Measurements from ENCODE around the gene ACCSL. TPM values are rescaled to one million over a fixed set of nuclear protein-coding genes. Genes with fewer than 3 reads are reported as not detected.

Gene ACCSL
- polyA plus RNA-seq, 4 donors: 0.03 TPM; not detected in 3

DNA sequence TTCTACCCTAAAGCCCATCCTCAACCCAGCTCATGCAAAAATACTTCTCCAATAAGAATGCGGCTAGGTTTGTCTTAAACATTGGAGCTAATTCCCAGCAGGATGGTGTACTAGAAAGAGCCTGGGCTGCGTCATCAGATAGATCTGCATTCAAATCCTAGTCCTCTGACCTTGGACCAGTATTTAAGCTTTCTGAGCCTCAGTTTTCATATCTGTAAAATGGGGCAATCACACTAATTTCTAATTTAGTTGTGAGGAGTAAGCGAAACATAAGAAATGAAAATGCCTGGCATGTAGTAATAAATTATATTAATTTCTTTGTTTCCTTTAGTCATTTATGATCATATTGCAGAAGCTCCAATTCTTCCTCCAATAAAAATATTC, 32.2 kb upstream of the ACCSL start:
- no peak for DNase-seq
- no peak for FAIRE-seq
- Histone ChIP-seq H3K4me1 (ENCODE audit: control insufficient read depth in 3 of 3, insufficient read depth in 2 of 3, low read depth in 1 of 3, low read length in 2 of 3) (no peaks in the 10 kb centered on the region), H3K4me3 (ENCODE audit: low read depth in 1 of 3, low read length in 3 of 3) (no peak overlapping the region), H3K9me3 (ENCODE audit: control insufficient read depth in 2 of 2, insufficient read depth in 1 of 2, low read depth in 1 of 2, low read length in 1 of 2) (no peaks in the 10 kb centered on the region), H3K36me3 (ENCODE audit: control insufficient read depth in 3 of 3, insufficient read depth in 2 of 3, low read depth in 1 of 3, low read length in 3 of 3) (no peaks in the 10 kb centered on the region), H3K27me3 (ENCODE audit: control insufficient read depth in 3 of 3, insufficient read depth in 3 of 3, low read length in 3 of 3) (peaks cover 0 to 4% (median 0%) of the 10 kb centered on the region in 3 donors), H3K27ac (ENCODE audit: low read depth in 1 of 3, low read length in 2 of 3) (no peak overlapping the region)
- 87 to 93% (median 89%) methylated on average over 3 of the region's 3 CpGs for WGBS, 3 donors

DNA sequence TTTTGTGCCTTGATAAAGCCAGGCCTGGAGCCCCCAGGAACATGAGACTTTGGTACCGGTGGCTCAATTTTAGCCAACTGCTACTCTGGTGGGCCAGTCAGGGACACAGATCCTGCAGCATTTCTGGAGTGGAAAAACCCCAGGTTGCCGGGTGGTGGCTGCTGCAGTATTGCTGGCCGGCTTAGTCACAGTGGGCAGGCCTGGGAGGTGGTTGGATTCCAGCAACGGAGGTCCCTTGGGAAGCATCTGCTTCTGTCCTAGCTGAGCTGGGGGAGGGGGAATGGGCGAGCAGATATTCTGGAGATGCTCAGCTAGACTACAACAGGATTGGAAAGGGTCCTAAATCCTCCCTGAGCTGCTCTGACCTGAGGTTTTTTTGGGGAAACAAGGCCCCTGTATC, 31.6 kb upstream of the ACCSL start:
- WGBS, 3 donors: 53 to 69% (median 66%) methylated on average over 5 of the region's 5 CpGs
- H3K4me1 ChIP-seq (ENCODE audit: control insufficient read depth in 3 of 3, insufficient read depth in 2 of 3, low read depth in 1 of 3, low read length in 2 of 3): no peaks in the 10 kb centered on the region
- FAIRE-seq (no peak), DNase-seq (no peak)
- peaks cover 0 to 4% (median 0%) of the 10 kb centered on the region in 3 donors for H3K27me3 ChIP-seq (ENCODE audit: control insufficient read depth in 3 of 3, insufficient read depth in 3 of 3, low read length in 3 of 3)
- no peak overlapping the region for H3K27ac ChIP-seq (ENCODE audit: low read depth in 1 of 3, low read length in 2 of 3)
- H3K9me3 ChIP-seq (ENCODE audit: control insufficient read depth in 2 of 2, insufficient read depth in 1 of 2, low read depth in 1 of 2, low read length in 1 of 2): no peaks in the 10 kb centered on the region
- no peak overlapping the region for H3K4me3 ChIP-seq (ENCODE audit: low read depth in 1 of 3, low read length in 3 of 3)
- H3K36me3 ChIP-seq (ENCODE audit: control insufficient read depth in 3 of 3, insufficient read depth in 2 of 3, low read depth in 1 of 3, low read length in 3 of 3): no peaks in the 10 kb centered on the region

DNA sequence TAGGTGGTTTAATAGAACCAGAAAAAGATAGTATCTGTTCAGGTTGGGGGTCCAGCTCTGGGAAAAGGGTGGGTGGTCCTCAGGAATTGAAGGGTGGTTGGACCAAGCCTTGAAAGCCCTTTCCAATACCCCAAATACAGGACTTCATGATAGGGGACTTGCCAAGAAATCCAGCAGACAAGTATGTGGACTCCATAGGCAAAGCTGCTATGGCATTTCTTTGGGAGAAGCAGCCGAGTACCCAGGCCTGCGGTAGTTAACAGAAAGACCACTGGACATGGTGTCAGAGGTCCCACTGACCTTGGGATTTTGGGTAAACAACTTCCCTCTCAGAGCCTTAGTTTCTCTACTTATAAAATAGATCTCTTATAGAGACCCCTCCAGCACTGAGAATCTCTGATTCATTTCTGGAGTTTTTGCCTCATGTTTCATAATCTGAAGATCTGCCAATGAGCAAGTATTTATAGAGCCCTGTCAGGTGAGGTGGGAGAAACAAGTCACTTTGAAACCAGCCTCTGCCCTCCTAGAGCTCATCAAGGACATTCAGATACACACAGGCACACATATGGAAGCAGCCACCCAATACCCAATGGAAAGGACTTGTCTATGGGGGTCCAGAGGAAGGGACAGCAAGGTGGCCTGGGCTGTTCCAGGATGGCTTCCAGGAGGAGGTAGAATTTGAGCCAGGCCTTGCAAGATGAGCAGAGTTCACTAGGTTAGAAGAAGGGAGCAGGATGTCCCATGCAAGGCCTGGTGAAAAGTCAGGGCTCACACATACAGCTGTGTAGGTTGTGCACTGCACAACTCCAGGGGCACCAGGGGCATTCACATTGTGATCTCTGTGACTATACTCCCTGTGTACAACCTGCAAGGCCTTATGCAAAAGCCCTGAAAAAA, 31.0 kb upstream of the ACCSL start:
- Histone ChIP-seq H3K9me3 (ENCODE audit: control insufficient read depth in 2 of 2, insufficient read depth in 1 of 2, low read depth in 1 of 2, low read length in 1 of 2) (no peaks in the 10 kb centered on the region), H3K27me3 (ENCODE audit: control insufficient read depth in 3 of 3, insufficient read depth in 3 of 3, low read length in 3 of 3) (peaks cover 0 to 4% (median 0%) of the 10 kb centered on the region in 3 donors), H3K27ac (ENCODE audit: low read depth in 1 of 3, low read length in 2 of 3) (no peak overlapping the region), H3K4me3 (ENCODE audit: low read depth in 1 of 3, low read length in 3 of 3) (no peak overlapping the region), H3K36me3 (ENCODE audit: control insufficient read depth in 3 of 3, insufficient read depth in 2 of 3, low read depth in 1 of 3, low read length in 3 of 3) (no peaks in the 10 kb centered on the region), H3K4me1 (ENCODE audit: control insufficient read depth in 3 of 3, insufficient read depth in 2 of 3, low read depth in 1 of 3, low read length in 2 of 3) (no peaks in the 10 kb centered on the region)
- no peak for DNase-seq
- 80 to 98% (median 86%) methylated on average over 2 of the region's 2 CpGs for WGBS, 3 donors
- no peak for FAIRE-seq

DNA sequence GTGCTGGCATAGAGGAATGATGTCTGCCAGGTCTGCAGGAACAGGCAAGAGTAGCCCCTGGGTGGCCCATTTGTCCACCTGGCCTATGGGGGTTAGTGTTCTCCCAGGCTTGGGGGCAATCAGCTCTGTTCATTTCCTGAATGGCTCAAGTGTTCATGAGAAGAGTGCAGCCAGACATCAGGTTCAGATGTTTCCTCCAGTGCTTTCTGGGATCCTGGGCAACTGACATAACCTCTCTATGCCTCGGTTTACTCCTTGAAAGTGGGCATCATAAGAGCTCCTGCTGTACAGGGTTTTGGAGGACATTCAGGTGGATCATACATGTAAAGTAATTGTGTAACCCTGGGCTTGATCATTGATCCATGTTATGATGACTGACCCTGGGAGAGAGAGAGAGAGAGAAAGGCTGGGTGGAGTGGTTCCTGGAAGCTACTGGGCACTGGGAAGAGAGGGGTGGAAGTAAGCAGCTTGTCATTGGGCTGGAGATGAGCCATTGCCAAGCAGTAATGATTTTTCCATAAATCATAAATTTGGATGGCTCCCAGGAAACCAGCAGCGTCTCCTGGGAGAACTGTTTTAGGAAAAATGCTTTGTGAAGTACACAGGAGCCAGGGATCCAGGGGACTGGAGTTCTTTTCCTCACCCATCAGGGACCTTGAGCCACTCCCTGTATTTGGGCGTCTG, 30.2 kb upstream of the ACCSL start:
- Histone ChIP-seq H3K36me3 (ENCODE audit: control insufficient read depth in 3 of 3, insufficient read depth in 2 of 3, low read depth in 1 of 3, low read length in 3 of 3) (no peaks in the 10 kb centered on the region), H3K27me3 (ENCODE audit: control insufficient read depth in 3 of 3, insufficient read depth in 3 of 3, low read length in 3 of 3) (peaks cover 0 to 4% (median 0%) of the 10 kb centered on the region in 3 donors), H3K4me3 (ENCODE audit: low read depth in 1 of 3, low read length in 3 of 3) (no peak overlapping the region), H3K4me1 (ENCODE audit: control insufficient read depth in 3 of 3, insufficient read depth in 2 of 3, low read depth in 1 of 3, low read length in 2 of 3) (no peaks in the 10 kb centered on the region), H3K27ac (ENCODE audit: low read depth in 1 of 3, low read length in 2 of 3) (no peak overlapping the region), H3K9me3 (ENCODE audit: control insufficient read depth in 2 of 2, insufficient read depth in 1 of 2, low read depth in 1 of 2, low read length in 1 of 2) (no peaks in the 10 kb centered on the region)
- FAIRE-seq: no peak
- 33 to 56% (median 33%) methylated on average over 3 of the region's 3 CpGs for whole genome bisulfite sequencing, 3 donors
- DNase-seq: no peak

DNA sequence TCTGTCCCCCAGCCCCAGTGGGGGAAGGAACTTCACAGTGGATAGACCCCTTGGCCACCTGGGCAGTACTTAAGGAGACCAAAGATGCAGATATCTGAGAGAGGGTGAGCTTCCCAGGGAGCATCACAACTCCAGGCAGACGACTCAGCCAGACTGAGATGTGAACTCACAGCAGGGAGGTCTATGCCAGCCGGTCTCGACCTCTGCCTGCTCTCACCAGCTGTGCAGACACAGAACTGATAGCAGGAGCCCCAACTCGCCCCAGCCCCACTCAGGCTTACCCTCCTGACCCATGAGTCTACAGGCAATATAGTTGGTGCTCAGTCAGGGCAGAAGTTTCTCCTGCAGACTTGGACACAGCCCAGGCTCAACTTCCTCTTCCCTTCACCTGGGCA, 29.7 kb upstream of the ACCSL start:
- H3K27me3 ChIP-seq (ENCODE audit: control insufficient read depth in 3 of 3, insufficient read depth in 3 of 3, low read length in 3 of 3): peaks cover 0 to 4% (median 0%) of the 10 kb centered on the region in 3 donors
- no peaks in the 10 kb centered on the region for H3K9me3 ChIP-seq (ENCODE audit: control insufficient read depth in 2 of 2, insufficient read depth in 1 of 2, low read depth in 1 of 2, low read length in 1 of 2)
- no peak for DNase-seq
- 0 to 15% (median 7%) methylated on average over 4 of the region's 4 CpGs for WGBS, 3 donors
- no peak overlapping the region for H3K27ac ChIP-seq (ENCODE audit: low read depth in 1 of 3, low read length in 2 of 3)
- no peaks in the 10 kb centered on the region for H3K36me3 ChIP-seq (ENCODE audit: control insufficient read depth in 3 of 3, insufficient read depth in 2 of 3, low read depth in 1 of 3, low read length in 3 of 3)
- H3K4me1 ChIP-seq (ENCODE audit: control insufficient read depth in 3 of 3, insufficient read depth in 2 of 3, low read depth in 1 of 3, low read length in 2 of 3): no peaks in the 10 kb centered on the region
- no peak overlapping the region for H3K4me3 ChIP-seq (ENCODE audit: low read depth in 1 of 3, low read length in 3 of 3)
- no peak for FAIRE-seq

DNA sequence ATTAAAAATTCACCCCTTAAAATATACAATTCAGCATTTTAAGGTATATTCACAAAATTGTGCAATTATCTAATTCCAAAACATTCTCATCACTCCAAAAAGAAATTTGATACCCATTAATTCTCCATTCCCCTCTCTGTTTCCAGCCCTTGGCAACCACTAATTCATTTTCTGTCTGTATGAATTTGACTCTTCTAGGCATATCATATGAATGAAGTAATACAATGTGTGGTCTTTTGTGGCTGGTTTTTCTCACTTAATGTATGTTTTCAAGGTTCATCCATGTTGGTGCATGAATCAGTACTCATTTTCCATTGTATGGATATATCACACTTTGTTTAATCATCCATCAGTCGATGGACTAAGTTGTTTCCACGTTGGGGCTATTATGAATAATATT, 29.0 kb upstream of the ACCSL start:
- no peak overlapping the region for H3K4me3 ChIP-seq (ENCODE audit: low read depth in 1 of 3, low read length in 3 of 3)
- FAIRE-seq (no peak), DNase-seq (no peak)
- no peaks in the 10 kb centered on the region for H3K9me3 ChIP-seq (ENCODE audit: control insufficient read depth in 2 of 2, insufficient read depth in 1 of 2, low read depth in 1 of 2, low read length in 1 of 2)
- no peaks in the 10 kb centered on the region for H3K36me3 ChIP-seq (ENCODE audit: control insufficient read depth in 3 of 3, insufficient read depth in 2 of 3, low read depth in 1 of 3, low read length in 3 of 3)
- H3K27me3 ChIP-seq (ENCODE audit: control insufficient read depth in 3 of 3, insufficient read depth in 3 of 3, low read length in 3 of 3): peaks cover 0 to 4% (median 0%) of the 10 kb centered on the region in 3 donors
- no peaks in the 10 kb centered on the region for H3K4me1 ChIP-seq (ENCODE audit: control insufficient read depth in 3 of 3, insufficient read depth in 2 of 3, low read depth in 1 of 3, low read length in 2 of 3)
- no peak overlapping the region for H3K27ac ChIP-seq (ENCODE audit: low read depth in 1 of 3, low read length in 2 of 3)
- WGBS, 3 donors: 52 to 60% (median 58%) methylated on average over 2 of the region's 2 CpGs

DNA sequence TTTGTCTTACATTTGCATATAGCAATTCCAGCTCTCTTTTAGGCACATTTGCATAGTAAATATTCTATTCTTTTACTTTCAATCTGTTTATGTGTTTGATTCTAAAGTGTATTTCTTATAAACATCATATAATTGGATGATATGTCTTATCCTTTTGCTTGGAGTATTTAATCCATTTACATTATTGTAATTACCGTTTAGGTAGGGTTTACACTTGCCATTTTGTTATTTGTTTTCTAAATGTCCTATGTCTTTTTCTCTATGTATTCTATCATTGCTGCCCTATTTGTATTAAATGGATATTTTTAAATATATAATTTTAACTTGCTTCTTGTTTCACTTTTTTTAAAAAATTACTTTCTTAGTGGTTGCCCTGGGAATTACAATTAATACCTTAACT, 22.8 kb upstream of the ACCSL start:
- FAIRE-seq (no peak), DNase-seq (no peak)
- H3K27ac ChIP-seq (ENCODE audit: low read depth in 1 of 3, low read length in 2 of 3): no peak overlapping the region
- no peaks in the 10 kb centered on the region for H3K36me3 ChIP-seq (ENCODE audit: control insufficient read depth in 3 of 3, insufficient read depth in 2 of 3, low read depth in 1 of 3, low read length in 3 of 3)
- 91 to 95% (median 93%) methylated on average over 1 of the region's 1 CpG for WGBS, 3 donors
- H3K4me3 ChIP-seq (ENCODE audit: low read depth in 1 of 3, low read length in 3 of 3): no peak overlapping the region
- no peaks in the 10 kb centered on the region for H3K27me3 ChIP-seq (ENCODE audit: control insufficient read depth in 3 of 3, insufficient read depth in 3 of 3, low read length in 3 of 3)
- H3K4me1 ChIP-seq (ENCODE audit: control insufficient read depth in 3 of 3, insufficient read depth in 2 of 3, low read depth in 1 of 3, low read length in 2 of 3): no peaks in the 10 kb centered on the region
- no peaks in the 10 kb centered on the region for H3K9me3 ChIP-seq (ENCODE audit: control insufficient read depth in 2 of 2, insufficient read depth in 1 of 2, low read depth in 1 of 2, low read length in 1 of 2)

DNA sequence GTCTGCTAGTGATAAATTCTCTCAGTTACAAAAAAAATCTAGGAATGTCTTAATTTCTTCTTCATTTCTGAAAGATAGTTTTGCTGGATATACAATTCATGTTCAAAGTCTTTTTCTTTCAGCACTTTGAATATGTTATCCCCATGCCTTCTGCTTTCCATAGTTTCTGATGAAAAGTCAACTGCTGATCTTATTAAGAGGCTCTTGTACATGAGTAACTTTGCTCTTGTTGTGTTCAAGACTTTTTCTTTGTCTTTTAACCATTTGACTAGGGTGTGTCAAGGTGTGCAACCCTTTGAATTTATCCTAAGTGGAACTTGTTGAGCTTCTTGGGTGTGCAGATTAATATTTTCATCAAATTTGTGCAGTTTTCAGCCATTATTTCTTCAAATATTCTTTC, 22.1 kb upstream of the ACCSL start:
- Histone ChIP-seq H3K27me3 (ENCODE audit: control insufficient read depth in 3 of 3, insufficient read depth in 3 of 3, low read length in 3 of 3) (peaks cover 0 to under 1% (median 0%) of the 10 kb centered on the region in 3 donors), H3K9me3 (ENCODE audit: control insufficient read depth in 2 of 2, insufficient read depth in 1 of 2, low read depth in 1 of 2, low read length in 1 of 2) (no peaks in the 10 kb centered on the region), H3K27ac (ENCODE audit: low read depth in 1 of 3, low read length in 2 of 3) (no peak overlapping the region), H3K36me3 (ENCODE audit: control insufficient read depth in 3 of 3, insufficient read depth in 2 of 3, low read depth in 1 of 3, low read length in 3 of 3) (no peaks in the 10 kb centered on the region), H3K4me3 (ENCODE audit: low read depth in 1 of 3, low read length in 3 of 3) (no peak overlapping the region), H3K4me1 (ENCODE audit: control insufficient read depth in 3 of 3, insufficient read depth in 2 of 3, low read depth in 1 of 3, low read length in 2 of 3) (no peaks in the 10 kb centered on the region)
- DNase-seq (no peak), FAIRE-seq (no peak)

Data from small intestine (tissue), 7 donors.